Mucosa of descending colon (tissue), 3 donors: ENCODE measurements around the gene COL17A1. TPM values are rescaled to one million over a fixed set of nuclear protein-coding genes. Genes with fewer than 3 reads are reported as not detected.

Source experiments
- ATAC-seq: fragments of 200-7000 bp; cut with Tn5 transposase; one replicate; pipeline ENCODE4 v1.9.1; 2020; ENCODE audit warnings: mild to moderate bottlenecking, moderate library complexity
- DNase-seq, 3 donors: peaks; one replicate each; pipeline ENCODE4 v3.0.0-alpha.2; 2020
- H3K36me3 ChIP-seq: fragments of 200-600 bp; one replicate; pipeline ENCODE4 v1.8.0; 2021; ENCODE audit warnings: low read depth, mild to moderate bottlenecking
- H3K4me1 ChIP-seq: fragments of 200-600 bp; one replicate; pipeline ENCODE4 v1.8.0; 2021; ENCODE audit warnings: low read depth, mild to moderate bottlenecking
- H3K4me3 ChIP-seq: fragments of 200-600 bp; one replicate; pipeline ENCODE4 v1.8.0; 2021; ENCODE audit warnings: mild to moderate bottlenecking
- H3K9me3 ChIP-seq: fragments of 200-600 bp; one replicate; pipeline ENCODE4 v1.8.0; 2021; ENCODE audit warnings: mild to moderate bottlenecking
- CTCF ChIP-seq: fragments of 200-600 bp; IDR thresholded peaks from one replicate; pipeline ENCODE4 v1.8.0; 2022; ENCODE audit warnings: antibody characterized with exemption, mild to moderate bottlenecking
- intact Hi-C, 2 donors: fragments of 100-400 bp; cut with DNase I in 1 of 2; cut with micrococcal nuclease in 1 of 2; formaldehyde crosslinking; loops; one replicate each; pipeline versions ENCODE4 v1.11.0 to v1.11.1; 2022; cut with DNase I, micrococcal nuclease
- total RNA-seq, 3 donors: library from RNA; stranded (reverse); fragmentation: NEBNext Ultra II Directional in 2 of 3; extraction: Animal tissue kit (Norgen Biotek cat#: 25700) in 2 of 3; gene quantifications; one replicate each; pipeline versions ENCODE4 v1.2.1 to v1.2.4, GENCODE V29; 2021 to 2023
- donor health status: DM: no; HTN: no; CAD: no; lungs with moderate emphysema.
- donor health status: DM: no; HTN: no; CAD: no.
- donor health status: DM: no; HTN: yes; CAD: no.

The COL17A1 gene
- total RNA-seq, 3 donors from 2014 or later = 95.1 to 284 (median 119) TPM

- Histone ChIP-seq H3K9me3 (no peaks in the 10 kb centered on the region), H3K4me3 (no peak overlapping the region), H3K4me1 (no peaks in the 10 kb centered on the region), H3K36me3 (no peaks in the 10 kb centered on the region)
- DNase-seq = no peak
- no peak for TF ChIP-seq CTCF
- no peak for ATAC-seq
- intact Hi-C loops = no loop called here
These were observed 41.8 kb downstream of the COL17A1 start for GRCh38 chr10:104043854-104044253.

DNA sequence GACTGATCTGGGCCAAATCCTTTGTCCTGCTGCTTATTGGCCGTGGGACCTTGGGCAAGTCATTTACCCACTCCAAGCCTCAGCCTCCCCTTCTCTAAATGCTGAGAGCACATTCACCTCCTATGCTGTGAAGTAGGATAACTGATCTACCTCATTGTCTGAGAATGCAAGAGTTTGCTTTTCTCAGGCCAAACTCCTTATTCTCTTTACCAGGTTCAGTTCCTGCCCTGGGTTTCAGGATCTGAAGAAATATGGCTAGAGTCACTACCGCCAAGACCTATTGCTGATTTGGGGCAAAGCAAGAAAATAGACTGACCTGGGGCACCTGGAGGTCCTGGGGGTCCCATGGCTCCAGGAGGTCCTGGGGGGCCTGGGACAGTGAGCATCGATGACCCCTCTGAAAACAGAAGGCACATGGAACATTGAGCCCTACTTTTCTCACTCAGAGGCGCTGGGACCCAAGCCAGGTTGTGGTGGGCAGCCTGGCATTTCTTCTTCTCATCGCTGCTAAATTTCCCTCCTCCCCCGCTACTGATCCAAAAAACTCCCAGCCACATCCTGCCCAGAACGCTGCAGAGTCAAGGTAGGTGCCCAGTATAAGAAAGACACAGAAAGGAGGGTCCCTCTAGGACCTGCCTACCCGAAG, 42.4 kb downstream of the COL17A1 start:
- no peak for ATAC-seq
- H3K4me3 ChIP-seq = no peak overlapping the region
- intact Hi-C loops = no loop called here
- TF ChIP-seq CTCF = no peak
- H3K4me1 ChIP-seq = no peaks in the 10 kb centered on the region
- H3K9me3 ChIP-seq = no peaks in the 10 kb centered on the region
- no peak for DNase-seq
- no peaks in the 10 kb centered on the region for H3K36me3 ChIP-seq

DNA sequence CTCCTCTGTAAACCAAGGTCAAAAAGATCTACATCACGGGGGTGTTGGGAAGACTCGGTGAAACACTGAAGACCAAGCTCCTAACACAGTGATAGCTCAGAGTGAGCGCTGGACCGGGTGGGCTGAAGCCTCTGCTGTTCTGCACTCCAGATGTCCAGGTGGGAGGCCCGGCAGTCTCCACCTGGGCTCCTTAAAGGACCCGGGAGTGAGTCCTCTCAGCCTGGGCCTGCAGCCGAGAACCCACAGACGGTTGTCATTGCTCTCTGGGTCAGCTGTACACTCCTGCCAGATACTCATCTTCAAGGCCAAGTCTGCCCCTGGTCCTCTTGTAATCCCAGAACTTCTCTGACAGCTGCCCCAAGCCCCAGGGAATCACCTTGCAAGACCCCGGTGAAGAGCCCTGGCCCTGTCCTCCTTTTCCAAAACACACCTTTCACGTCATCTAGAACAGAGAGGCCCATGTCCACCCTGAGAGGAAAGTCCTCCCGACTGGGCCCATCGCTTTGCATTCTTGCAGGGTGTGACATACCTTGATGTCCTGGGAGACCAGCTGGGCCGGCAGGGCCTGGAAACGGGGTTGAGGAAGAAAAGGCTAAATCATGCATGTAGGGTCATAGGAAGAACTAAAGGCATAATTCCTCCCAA, 43.7 kb downstream of the COL17A1 start:
- Histone ChIP-seq H3K4me3 (no peak overlapping the region), H3K36me3 (no peaks in the 10 kb centered on the region), H3K4me1 (no peaks in the 10 kb centered on the region), H3K9me3 (no peaks in the 10 kb centered on the region)
- ATAC-seq = no peak
- TF ChIP-seq CTCF = no peak
- intact Hi-C loops = no loop called here
- DNase-seq = no peak

DNA sequence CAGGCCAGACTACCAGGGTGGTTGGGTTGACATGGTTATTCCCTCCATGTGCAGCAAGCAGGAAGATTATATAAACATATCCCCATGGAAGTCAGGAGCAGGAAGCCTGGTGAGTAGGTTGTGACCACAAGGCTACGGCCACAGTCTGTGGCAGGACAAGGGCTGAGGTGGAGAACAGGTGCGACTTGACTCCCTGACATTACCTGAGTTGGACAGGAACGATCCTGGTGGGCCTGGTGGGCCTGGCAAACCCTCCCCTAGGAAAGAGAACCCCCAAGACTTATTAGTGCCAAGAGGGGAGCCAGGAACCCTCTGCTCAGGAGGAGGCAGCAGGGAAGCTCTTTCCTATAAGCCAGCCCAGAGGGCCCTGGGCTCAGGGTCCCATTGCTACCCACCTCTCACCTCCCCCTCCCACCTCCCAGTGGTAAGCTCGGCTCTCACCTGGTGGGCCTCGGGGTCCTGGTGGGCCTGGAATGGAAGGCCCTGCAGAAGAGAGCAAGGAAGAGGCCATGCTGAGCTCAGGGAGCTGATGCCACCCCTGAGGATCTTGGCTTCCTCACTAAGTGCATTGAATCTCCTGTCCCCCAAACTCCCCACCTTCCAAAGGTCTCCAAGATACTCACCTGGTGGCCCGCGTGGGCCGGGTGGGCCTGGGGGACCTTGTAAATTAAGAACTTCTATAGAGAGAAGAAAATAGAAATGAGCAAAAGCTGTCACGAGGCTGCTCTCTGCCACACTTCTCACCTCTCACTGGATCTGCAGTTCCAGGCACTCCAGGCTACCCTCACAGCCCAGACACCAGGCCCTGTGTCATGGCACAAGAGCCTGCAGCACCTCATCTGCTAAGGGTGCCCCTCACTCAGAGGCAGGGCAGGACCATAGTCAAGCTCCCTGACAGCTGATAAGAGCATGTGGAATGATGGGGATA, 44.6 kb downstream of the COL17A1 start:
- Histone ChIP-seq H3K36me3 (no peaks in the 10 kb centered on the region), H3K4me1 (no peaks in the 10 kb centered on the region), H3K4me3 (no peak overlapping the region), H3K9me3 (no peaks in the 10 kb centered on the region)
- ATAC-seq (no peak), DNase-seq (no peak)
- TF ChIP-seq CTCF = no peak
- intact Hi-C loops = no loop called here

DNA sequence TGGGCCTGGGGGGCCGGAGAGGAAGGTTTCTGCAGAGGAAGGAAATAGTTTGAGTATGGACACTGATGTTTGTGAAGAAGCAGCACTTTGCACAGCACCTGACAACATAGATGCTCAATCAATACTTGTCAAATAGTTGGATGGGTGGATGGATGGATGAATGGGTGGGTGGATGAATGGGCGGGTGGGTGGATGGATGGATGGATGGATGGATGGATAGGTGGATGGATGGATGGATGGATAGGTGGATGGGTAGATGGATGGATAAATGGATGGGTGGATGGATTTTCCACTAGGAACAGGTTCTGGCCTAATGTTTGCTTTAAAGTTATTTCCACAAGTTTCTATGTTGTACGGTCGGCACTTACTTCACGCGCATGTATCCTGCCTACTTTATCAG, 45.3 kb downstream of the COL17A1 start:
- intact Hi-C loops = no loop called here
- no peak for DNase-seq
- TF ChIP-seq CTCF = no peak
- no peaks in the 10 kb centered on the region for H3K4me1 ChIP-seq
- no peak for ATAC-seq
- H3K4me3 ChIP-seq = no peak overlapping the region
- no peaks in the 10 kb centered on the region for H3K36me3 ChIP-seq
- no peaks in the 10 kb centered on the region for H3K9me3 ChIP-seq
